Measurements from ENCODE around the gene IFFO2. TPM values are rescaled to one million over a fixed set of nuclear protein-coding genes. Genes with fewer than 3 reads are reported as not detected.

IFFO2 gene
- total and polyA plus RNA-seq, 2 experiments from 2014 or later = 0.71 to 7.5 TPM

DNA sequence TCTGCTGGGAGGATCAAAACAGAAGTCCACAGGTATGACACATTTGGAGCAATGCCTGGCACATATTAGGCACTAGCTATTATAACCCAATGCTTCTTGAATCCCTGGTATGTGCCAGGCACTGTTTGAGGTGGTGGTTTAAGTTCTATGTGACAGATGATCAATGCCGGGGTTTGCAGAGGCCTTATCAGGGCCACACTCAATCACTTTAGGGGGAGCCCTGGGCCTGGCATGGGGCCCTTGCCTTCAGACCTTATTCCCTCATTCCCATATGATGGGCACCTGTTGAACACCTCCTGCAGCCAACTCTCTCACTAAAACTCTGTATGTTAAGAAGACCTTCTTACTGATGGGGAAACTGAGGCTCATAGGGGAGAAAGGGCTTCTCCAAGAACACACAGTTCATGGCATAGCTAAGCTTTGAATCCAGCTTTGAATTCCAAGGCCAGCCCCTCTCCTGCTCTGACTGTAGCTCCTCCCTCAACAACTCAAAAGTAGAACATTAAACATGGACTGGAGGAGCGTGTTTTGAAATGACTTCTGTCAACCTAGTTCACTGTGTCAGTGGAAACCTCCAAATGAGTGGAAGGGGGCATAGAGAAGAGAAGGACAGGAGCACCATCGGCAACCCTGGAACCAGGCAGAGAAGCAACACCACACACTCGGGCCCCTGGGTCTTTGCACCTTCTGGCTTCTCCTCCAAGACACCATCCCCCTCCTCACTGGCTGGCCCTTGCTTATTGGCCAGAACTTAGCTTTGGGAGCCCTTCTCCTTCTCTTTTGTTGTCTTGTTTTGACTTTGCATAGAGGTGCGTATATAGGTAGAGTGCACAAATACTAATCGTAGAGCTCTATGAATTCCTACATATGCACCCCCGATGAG, 6.6 kb upstream of the IFFO2 start:
- Histone ChIP-seq H3K27ac (ENCODE audit: low read depth) (no peak overlapping the region), H3K27me3 (ENCODE audit: insufficient read depth) (peaks cover 20% of the 10 kb centered on the region), H3K4me1 (ENCODE audit: insufficient read depth) (no peaks in the 10 kb centered on the region), H4K20me1 (replicated peaks; ENCODE audit: insufficient read depth) (no peaks in the 10 kb centered on the region), H3K4me3 (no peak overlapping the region), H3F3A (replicated peaks; ENCODE audit: low read depth) (no peaks in the 10 kb centered on the region), H3K79me2 (replicated peaks; ENCODE audit: insufficient read depth) (no peaks in the 10 kb centered on the region), H3K4me2 (no peak overlapping the region), H3K9me2 (ENCODE audit: insufficient read depth) (no peaks in the 10 kb centered on the region), H3K36me3 (ENCODE audit: insufficient read depth) (no peaks in the 10 kb centered on the region), H2AFZ (no peak overlapping the region)
- H3K9me3 Mint-ChIP-seq = no peaks in the 10 kb centered on the region
- no peak overlapping the region for H3K27ac Mint-ChIP-seq
- no peak overlapping the region for H3K4me3 Mint-ChIP-seq
- no peaks in the 10 kb centered on the region for H3K36me3 Mint-ChIP-seq (ENCODE audit: low read depth)
- peaks cover 9% of the 10 kb centered on the region for H3K27me3 Mint-ChIP-seq (ENCODE audit: insufficient read depth, low read depth, poor library complexity)
- no peak for TF ChIP-seq ZNF114 (CRISPR knock-in tag; IDR thresholded peaks at IDR 0.05)
- no peak for TF ChIP-seq NANOG (IDR thresholded peaks at IDR 0.05; ENCODE audit: borderline replicate concordance)
- no peak for TF ChIP-seq EZH2 (IDR thresholded peaks at IDR 0.05; ENCODE audit: low read depth, unreplicated experiment)
- TF ChIP-seq EZH2phosphoT487 (IDR thresholded peaks at IDR 0.05; ENCODE audit: unreplicated experiment) = no peak
- TF ChIP-seq, protein P1, sequence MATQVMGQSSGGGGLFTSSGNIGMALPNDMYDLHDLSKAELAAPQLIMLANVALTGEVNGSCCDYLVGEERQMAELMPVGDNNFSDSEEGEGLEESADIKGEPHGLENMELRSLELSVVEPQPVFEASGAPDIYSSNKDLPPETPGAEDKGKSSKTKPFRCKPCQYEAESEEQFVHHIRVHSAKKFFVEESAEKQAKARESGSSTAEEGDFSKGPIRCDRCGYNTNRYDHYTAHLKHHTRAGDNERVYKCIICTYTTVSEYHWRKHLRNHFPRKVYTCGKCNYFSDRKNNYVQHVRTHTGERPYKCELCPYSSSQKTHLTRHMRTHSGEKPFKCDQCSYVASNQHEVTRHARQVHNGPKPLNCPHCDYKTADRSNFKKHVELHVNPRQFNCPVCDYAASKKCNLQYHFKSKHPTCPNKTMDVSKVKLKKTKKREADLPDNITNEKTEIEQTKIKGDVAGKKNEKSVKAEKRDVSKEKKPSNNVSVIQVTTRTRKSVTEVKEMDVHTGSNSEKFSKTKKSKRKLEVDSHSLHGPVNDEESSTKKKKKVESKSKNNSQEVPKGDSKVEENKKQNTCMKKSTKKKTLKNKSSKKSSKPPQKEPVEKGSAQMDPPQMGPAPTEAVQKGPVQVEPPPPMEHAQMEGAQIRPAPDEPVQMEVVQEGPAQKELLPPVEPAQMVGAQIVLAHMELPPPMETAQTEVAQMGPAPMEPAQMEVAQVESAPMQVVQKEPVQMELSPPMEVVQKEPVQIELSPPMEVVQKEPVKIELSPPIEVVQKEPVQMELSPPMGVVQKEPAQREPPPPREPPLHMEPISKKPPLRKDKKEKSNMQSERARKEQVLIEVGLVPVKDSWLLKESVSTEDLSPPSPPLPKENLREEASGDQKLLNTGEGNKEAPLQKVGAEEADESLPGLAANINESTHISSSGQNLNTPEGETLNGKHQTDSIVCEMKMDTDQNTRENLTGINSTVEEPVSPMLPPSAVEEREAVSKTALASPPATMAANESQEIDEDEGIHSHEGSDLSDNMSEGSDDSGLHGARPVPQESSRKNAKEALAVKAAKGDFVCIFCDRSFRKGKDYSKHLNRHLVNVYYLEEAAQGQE (IDR thresholded peaks at IDR 0.05; ENCODE audit: unreplicated experiment) = no peak
- TF ChIP-seq, protein P2, sequence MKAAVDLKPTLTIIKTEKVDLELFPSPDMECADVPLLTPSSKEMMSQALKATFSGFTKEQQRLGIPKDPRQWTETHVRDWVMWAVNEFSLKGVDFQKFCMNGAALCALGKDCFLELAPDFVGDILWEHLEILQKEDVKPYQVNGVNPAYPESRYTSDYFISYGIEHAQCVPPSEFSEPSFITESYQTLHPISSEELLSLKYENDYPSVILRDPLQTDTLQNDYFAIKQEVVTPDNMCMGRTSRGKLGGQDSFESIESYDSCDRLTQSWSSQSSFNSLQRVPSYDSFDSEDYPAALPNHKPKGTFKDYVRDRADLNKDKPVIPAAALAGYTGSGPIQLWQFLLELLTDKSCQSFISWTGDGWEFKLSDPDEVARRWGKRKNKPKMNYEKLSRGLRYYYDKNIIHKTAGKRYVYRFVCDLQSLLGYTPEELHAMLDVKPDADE (IDR thresholded peaks at IDR 0.05) = no peak
- TF ChIP-seq JUNB (IDR thresholded peaks at IDR 0.05; ENCODE audit: unreplicated experiment) = no peak
- no peak for TF ChIP-seq STAT1 (IDR thresholded peaks at IDR 0.05; ENCODE audit: unreplicated experiment)
- TF ChIP-seq, protein P3, sequence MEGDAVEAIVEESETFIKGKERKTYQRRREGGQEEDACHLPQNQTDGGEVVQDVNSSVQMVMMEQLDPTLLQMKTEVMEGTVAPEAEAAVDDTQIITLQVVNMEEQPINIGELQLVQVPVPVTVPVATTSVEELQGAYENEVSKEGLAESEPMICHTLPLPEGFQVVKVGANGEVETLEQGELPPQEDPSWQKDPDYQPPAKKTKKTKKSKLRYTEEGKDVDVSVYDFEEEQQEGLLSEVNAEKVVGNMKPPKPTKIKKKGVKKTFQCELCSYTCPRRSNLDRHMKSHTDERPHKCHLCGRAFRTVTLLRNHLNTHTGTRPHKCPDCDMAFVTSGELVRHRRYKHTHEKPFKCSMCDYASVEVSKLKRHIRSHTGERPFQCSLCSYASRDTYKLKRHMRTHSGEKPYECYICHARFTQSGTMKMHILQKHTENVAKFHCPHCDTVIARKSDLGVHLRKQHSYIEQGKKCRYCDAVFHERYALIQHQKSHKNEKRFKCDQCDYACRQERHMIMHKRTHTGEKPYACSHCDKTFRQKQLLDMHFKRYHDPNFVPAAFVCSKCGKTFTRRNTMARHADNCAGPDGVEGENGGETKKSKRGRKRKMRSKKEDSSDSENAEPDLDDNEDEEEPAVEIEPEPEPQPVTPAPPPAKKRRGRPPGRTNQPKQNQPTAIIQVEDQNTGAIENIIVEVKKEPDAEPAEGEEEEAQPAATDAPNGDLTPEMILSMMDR (conservative IDR thresholded peaks at IDR 0.05; ENCODE audit: low read depth in 2 of 2) = no peak
- TF ChIP-seq ZNF331 (CRISPR knock-in tag; IDR thresholded peaks at IDR 0.05; ENCODE audit: low read depth) = no peak
- TF ChIP-seq, protein P4, sequence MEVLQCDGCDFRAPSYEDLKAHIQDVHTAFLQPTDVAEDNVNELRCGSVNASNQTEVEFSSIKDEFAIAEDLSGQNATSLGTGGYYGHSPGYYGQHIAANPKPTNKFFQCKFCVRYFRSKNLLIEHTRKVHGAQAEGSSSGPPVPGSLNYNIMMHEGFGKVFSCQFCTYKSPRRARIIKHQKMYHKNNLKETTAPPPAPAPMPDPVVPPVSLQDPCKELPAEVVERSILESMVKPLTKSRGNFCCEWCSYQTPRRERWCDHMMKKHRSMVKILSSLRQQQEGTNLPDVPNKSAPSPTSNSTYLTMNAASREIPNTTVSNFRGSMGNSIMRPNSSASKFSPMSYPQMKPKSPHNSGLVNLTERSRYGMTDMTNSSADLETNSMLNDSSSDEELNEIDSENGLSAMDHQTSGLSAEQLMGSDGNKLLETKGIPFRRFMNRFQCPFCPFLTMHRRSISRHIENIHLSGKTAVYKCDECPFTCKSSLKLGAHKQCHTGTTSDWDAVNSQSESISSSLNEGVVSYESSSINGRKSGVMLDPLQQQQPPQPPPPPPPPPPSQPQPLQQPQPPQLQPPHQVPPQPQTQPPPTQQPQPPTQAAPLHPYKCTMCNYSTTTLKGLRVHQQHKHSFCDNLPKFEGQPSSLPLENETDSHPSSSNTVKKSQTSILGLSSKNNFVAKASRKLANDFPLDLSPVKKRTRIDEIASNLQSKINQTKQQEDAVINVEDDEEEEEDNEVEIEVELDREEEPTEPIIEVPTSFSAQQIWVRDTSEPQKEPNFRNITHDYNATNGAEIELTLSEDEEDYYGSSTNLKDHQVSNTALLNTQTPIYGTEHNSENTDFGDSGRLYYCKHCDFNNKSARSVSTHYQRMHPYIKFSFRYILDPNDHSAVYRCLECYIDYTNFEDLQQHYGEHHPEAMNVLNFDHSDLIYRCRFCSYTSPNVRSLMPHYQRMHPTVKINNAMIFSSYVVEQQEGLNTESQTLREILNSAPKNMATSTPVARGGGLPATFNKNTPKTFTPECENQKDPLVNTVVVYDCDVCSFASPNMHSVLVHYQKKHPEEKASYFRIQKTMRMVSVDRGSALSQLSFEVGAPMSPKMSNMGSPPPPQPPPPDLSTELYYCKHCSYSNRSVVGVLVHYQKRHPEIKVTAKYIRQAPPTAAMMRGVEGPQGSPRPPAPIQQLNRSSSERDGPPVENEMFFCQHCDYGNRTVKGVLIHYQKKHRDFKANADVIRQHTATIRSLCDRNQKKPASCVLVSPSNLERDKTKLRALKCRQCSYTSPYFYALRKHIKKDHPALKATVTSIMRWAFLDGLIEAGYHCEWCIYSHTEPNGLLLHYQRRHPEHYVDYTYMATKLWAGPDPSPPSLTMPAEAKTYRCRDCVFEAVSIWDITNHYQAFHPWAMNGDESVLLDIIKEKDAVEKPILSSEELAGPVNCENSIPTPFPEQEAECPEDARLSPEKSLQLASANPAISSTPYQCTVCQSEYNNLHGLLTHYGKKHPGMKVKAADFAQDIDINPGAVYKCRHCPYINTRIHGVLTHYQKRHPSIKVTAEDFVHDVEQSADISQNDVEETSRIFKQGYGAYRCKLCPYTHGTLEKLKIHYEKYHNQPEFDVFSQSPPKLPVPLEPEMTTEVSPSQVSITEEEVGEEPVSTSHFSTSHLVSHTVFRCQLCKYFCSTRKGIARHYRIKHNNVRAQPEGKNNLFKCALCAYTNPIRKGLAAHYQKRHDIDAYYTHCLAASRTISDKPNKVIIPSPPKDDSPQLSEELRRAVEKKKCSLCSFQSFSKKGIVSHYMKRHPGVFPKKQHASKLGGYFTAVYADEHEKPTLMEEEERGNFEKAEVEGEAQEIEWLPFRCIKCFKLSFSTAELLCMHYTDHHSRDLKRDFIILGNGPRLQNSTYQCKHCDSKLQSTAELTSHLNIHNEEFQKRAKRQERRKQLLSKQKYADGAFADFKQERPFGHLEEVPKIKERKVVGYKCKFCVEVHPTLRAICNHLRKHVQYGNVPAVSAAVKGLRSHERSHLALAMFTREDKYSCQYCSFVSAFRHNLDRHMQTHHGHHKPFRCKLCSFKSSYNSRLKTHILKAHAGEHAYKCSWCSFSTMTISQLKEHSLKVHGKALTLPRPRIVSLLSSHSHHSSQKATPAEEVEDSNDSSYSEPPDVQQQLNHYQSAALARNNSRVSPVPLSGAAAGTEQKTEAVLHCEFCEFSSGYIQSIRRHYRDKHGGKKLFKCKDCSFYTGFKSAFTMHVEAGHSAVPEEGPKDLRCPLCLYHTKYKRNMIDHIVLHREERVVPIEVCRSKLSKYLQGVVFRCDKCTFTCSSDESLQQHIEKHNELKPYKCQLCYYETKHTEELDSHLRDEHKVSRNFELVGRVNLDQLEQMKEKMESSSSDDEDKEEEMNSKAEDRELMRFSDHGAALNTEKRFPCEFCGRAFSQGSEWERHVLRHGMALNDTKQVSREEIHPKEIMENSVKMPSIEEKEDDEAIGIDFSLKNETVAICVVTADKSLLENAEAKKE (CRISPR knock-in tag; IDR thresholded peaks at IDR 0.05) = no peak
- no peak for TF ChIP-seq CREB1 (CRISPR knock-in tag; IDR thresholded peaks at IDR 0.05; ENCODE audit: low read depth)
- no peak for TF ChIP-seq POLR2AphosphoS5 (IDR thresholded peaks at IDR 0.05; ENCODE audit: low read depth)
- ATAC-seq (no peak), DNase-seq (ENCODE audit: low spot score) (no peak)
- H3K4me1 Mint-ChIP-seq = peaks cover 5% of the 10 kb centered on the region
